HFFc6 (cell line): Measurements from ENCODE around the gene CHAF1A. TPM values are rescaled to one million over a fixed set of nuclear protein-coding genes. Genes with fewer than 3 reads are reported as not detected.

Experiments used
- DNase-seq: peaks from one replicate; pipeline ENCODE4 v3.0.0-alpha.2; 2018
- H3K27ac Mint-ChIP-seq: 2 replicates; pipeline ENCODE4 v1.8.0; 2020; ENCODE audit warnings: mild to moderate bottlenecking, mixed read lengths
- H3K27me3 Mint-ChIP-seq: 2 replicates; pipeline ENCODE4 v1.8.0; 2021; ENCODE audit warnings: mild to moderate bottlenecking, moderate library complexity, mixed read lengths; ENCODE audit not compliant: insufficient read depth
- H3K36me3 Mint-ChIP-seq: 2 replicates; pipeline ENCODE4 v1.8.0; 2021; ENCODE audit warnings: low read depth, mixed read lengths
- H3K4me1 Mint-ChIP-seq: 2 replicates; pipeline ENCODE4 v1.8.0; 2020; ENCODE audit warnings: low read depth, mixed read lengths
- H3K4me3 Mint-ChIP-seq: 2 replicates; pipeline ENCODE4 v1.8.0; 2020; ENCODE audit warnings: mild to moderate bottlenecking, moderate library complexity, mixed read lengths
- H3K9me3 Mint-ChIP-seq: 2 replicates; pipeline ENCODE4 v1.8.0; 2020; ENCODE audit warnings: mild to moderate bottlenecking, mixed read lengths
- total RNA-seq, 6 experiments: library from RNA; stranded (reverse); fragmentation: NEBNext Ultra II Directional; extraction: Animal tissue kit (Norgen Biotek cat#: 25700); gene quantifications; 2 replicates in 1 of 6; 3 replicates in 5 of 6; pipeline ENCODE4 v1.2.3, GENCODE V29; 2021
- TF ChIP-seq, protein P1 (sequence below): fragments of 200-600 bp; sonication (generic); IDR thresholded peaks from 2 replicates; pipeline ENCODE4 v1.5.0; 2021; ENCODE audit warnings: antibody characterized with exemption, mild to moderate bottlenecking

The CHAF1A gene
- total RNA-seq, 6 experiments from 2014 or later, result 18.3 to 26.3 (median 24.4) TPM

GRCh38 chr19:4365791-4366665 is 36.4 kb upstream of the CHAF1A start:
- no peaks in the 10 kb centered on the region for H3K36me3 Mint-ChIP-seq
- TF ChIP-seq, protein P1, sequence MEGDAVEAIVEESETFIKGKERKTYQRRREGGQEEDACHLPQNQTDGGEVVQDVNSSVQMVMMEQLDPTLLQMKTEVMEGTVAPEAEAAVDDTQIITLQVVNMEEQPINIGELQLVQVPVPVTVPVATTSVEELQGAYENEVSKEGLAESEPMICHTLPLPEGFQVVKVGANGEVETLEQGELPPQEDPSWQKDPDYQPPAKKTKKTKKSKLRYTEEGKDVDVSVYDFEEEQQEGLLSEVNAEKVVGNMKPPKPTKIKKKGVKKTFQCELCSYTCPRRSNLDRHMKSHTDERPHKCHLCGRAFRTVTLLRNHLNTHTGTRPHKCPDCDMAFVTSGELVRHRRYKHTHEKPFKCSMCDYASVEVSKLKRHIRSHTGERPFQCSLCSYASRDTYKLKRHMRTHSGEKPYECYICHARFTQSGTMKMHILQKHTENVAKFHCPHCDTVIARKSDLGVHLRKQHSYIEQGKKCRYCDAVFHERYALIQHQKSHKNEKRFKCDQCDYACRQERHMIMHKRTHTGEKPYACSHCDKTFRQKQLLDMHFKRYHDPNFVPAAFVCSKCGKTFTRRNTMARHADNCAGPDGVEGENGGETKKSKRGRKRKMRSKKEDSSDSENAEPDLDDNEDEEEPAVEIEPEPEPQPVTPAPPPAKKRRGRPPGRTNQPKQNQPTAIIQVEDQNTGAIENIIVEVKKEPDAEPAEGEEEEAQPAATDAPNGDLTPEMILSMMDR, result no peak

GRCh38 chr19:4366666-4367335 is 35.6 kb upstream of the CHAF1A start:
- H3K36me3 Mint-ChIP-seq, result no peaks in the 10 kb centered on the region
- TF ChIP-seq, protein P1, result no peak
- peaks cover 7% of the 10 kb centered on the region for H3K27me3 Mint-ChIP-seq
- DNase-seq, result no peak
- H3K27ac Mint-ChIP-seq, result no peak overlapping the region
- no peaks in the 10 kb centered on the region for H3K4me1 Mint-ChIP-seq
- H3K4me3 Mint-ChIP-seq, result no peak overlapping the region
- H3K9me3 Mint-ChIP-seq, result no peaks in the 10 kb centered on the region

More at GRCh38 chr19:4365791-4366665, 36.4 kb upstream of the CHAF1A start:
- Mint-ChIP-seq H3K4me3 (no peak overlapping the region), H3K9me3 (no peaks in the 10 kb centered on the region), H3K27me3 (peaks cover 7% of the 10 kb centered on the region), H3K4me1 (no peaks in the 10 kb centered on the region), H3K27ac (no peak overlapping the region)
- no peak for DNase-seq

DNA sequence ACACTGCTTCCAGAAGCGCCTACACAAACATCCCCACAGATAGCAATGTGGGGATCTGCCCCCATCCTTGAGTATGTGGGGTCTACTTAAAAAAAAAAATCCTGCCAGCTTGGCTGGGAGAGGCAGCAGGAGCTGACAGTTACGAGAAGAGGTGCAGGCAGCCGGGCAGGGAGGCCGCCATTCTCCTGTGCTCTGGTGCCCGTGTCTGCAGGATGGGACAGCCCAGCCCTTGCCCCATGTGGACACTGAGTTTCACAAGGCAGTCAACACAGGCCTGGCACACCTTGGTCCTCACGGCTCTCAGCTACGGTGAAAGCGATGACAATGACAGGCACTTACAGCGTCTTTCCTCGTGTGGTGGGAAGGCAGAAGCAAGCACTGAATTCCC is 35.1 kb upstream of the CHAF1A start:
- Mint-ChIP-seq H3K9me3 (no peaks in the 10 kb centered on the region), H3K27ac (no peak overlapping the region), H3K27me3 (peaks cover 3% of the 10 kb centered on the region), H3K36me3 (no peaks in the 10 kb centered on the region), H3K4me1 (peaks cover 2% of the 10 kb centered on the region; the same call in 1 of the 2 replicates), H3K4me3 (no peak overlapping the region)
- TF ChIP-seq, protein P1, result no peak
- no peak for DNase-seq

DNA sequence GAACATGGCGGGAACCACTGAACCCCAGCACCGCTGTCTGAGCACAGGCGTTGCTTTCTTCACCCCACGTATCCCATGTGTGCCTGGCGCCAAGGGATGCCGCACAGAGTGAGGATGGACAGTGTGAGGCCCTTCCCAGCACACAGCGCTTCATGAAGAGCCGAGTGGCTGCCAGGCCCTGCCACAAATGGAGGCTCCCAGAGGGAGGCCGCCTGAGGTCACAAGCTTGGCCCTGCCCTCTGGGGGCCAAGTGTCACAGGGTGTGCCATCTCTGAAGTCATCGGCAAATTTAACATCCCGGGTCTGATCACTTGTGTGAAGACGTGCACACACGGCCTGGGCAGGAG is 34.7 kb upstream of the CHAF1A start:
- no peak overlapping the region for H3K4me3 Mint-ChIP-seq
- TF ChIP-seq, protein P1, result no peak
- H3K27me3 Mint-ChIP-seq, result peaks cover 3% of the 10 kb centered on the region
- H3K27ac Mint-ChIP-seq, result no peak overlapping the region
- H3K9me3 Mint-ChIP-seq, result no peaks in the 10 kb centered on the region
- no peak for DNase-seq
- no peaks in the 10 kb centered on the region for H3K36me3 Mint-ChIP-seq
- peaks cover 6% of the 10 kb centered on the region; the same call in 1 of the 2 replicates for H3K4me1 Mint-ChIP-seq

- Mint-ChIP-seq H3K27ac (peak overlapping the region; percentile 36), H3K9me3 (no peaks in the 10 kb centered on the region), H3K4me3 (no peak overlapping the region), H3K4me1 (peaks cover 9% of the 10 kb centered on the region), H3K36me3 (no peaks in the 10 kb centered on the region), H3K27me3 (peaks cover 3% of the 10 kb centered on the region)
- TF ChIP-seq, protein P1, result no peak
- DNase-seq, result no peak
Observed at GRCh38 chr19:4368128-4368820, 34.2 kb upstream of the CHAF1A start.
